ENCODE data around the gene IRF5.

DNA sequence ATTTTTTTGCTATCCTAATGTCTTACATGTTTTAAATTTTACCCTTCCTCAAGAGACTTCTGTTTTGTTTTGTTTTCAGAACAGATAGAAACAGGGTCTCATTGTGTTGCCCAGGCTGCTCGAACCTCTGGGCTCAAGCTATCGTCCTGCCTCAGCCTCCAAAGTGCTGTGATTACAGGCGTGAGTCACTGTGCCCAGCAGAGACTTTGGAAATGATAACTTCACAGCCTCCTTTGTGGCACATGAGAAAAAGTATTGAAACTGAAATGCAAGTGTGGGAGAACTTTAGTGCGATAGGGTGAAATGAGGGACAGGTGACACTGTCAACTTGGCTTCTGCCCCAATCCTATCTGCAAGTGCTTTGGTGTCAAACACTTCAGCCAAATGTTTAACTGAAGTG is 21.6 kb downstream of the IRF5 start:
- TF ChIP-seq, protein P1, sequence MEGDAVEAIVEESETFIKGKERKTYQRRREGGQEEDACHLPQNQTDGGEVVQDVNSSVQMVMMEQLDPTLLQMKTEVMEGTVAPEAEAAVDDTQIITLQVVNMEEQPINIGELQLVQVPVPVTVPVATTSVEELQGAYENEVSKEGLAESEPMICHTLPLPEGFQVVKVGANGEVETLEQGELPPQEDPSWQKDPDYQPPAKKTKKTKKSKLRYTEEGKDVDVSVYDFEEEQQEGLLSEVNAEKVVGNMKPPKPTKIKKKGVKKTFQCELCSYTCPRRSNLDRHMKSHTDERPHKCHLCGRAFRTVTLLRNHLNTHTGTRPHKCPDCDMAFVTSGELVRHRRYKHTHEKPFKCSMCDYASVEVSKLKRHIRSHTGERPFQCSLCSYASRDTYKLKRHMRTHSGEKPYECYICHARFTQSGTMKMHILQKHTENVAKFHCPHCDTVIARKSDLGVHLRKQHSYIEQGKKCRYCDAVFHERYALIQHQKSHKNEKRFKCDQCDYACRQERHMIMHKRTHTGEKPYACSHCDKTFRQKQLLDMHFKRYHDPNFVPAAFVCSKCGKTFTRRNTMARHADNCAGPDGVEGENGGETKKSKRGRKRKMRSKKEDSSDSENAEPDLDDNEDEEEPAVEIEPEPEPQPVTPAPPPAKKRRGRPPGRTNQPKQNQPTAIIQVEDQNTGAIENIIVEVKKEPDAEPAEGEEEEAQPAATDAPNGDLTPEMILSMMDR (conservative IDR thresholded peaks at IDR 0.05; ENCODE audit: low read length) = no peak
- TF ChIP-seq EZH2phosphoT487 (IDR thresholded peaks at IDR 0.05; ENCODE audit: borderline replicate concordance, low read depth, low read length) = no peak

Measured in OCI-LY7 (cell line).